ENCODE results near the gene GALNT5.
"Not testable (repeated sequence)": the region's sequence is repeated elsewhere in the genome, so short reads cannot be mapped to it uniquely, and the experiment has no call there.

The GALNT5 gene

DNA sequence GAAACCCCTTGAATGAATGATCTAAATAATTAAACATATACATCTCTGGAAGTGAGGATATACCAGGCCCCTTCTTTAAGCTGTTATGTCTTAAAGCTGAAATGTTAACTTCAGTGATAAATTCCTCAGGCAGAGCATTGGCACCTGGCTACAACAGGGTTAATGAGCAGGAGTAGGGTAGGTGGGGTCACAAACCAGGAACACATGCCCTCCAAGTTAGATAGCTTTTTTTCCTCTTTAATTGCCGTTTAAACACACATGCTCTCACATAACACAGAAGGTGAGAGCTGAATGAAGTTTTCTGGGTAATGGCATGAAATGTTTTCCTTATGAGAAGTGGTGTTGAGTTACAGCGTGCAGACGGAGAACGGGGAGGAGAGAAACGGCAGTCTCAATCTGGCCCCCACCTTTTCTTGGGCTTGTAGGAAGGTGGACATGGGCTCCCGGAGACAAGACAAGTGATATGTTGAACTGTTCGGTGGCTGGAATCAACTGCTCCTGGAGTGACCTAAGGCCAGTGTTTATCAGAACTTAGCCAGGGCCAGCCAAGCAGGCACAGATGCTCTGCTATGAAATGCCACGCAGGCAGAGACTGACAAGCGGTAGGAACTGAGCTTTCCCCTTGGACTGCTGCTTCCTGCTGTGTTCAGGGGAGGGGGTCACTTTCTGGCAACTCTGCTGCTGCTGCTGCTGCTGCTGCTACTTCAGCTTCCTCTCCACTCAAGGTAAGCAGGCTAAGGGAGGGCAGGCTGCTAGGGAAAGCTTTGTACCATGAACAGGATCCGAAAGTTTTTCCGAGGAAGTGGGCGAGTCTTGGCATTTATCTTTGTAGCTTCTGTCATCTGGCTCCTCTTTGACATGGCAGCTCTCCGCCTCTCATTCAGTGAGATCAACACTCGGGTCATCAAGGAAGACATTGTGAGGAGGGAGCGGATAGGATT is at the start of gene GALNT5:
Gene GALNT5 (plus strand): TSS at position 394 of the 941 bp plus-strand sequence. CDS start 378 bp downstream, at position 772.
- no peak for DNase-seq (ENCODE audit: low read depth)

- no peak for DNase-seq (ENCODE audit: low read depth)
Observed at GRCh38 chr2:157216286-157216965, 41.1 kb upstream of the GALNT5 start.

GRCh38 chr2:157217409-157217808 is 40.1 kb upstream of the GALNT5 start:
- DNase-seq (ENCODE audit: low read depth), result no peak

GRCh38 chr2:157218911-157219310 is 38.6 kb upstream of the GALNT5 start:
- DNase-seq (ENCODE audit: low read depth), result no peak

- no peak for DNase-seq (ENCODE audit: low read depth)
Observed at GRCh38 chr2:157220502-157220901, 37.0 kb upstream of the GALNT5 start.

- DNase-seq (ENCODE audit: low read depth), result no peak
Observed at GRCh38 chr2:157221394-157221988, 36.0 kb upstream of the GALNT5 start.

GRCh38 chr2:157223624-157224205 is 33.8 kb upstream of the GALNT5 start:
- no peak for DNase-seq (ENCODE audit: low read depth)

GRCh38 chr2:157224448-157224847 is 33.1 kb upstream of the GALNT5 start:
- not testable (repeated sequence) for DNase-seq (ENCODE audit: low read depth)

GRCh38 chr2:157227592-157227991 is 29.9 kb upstream of the GALNT5 start:
- no peak for DNase-seq (ENCODE audit: low read depth)

DNA sequence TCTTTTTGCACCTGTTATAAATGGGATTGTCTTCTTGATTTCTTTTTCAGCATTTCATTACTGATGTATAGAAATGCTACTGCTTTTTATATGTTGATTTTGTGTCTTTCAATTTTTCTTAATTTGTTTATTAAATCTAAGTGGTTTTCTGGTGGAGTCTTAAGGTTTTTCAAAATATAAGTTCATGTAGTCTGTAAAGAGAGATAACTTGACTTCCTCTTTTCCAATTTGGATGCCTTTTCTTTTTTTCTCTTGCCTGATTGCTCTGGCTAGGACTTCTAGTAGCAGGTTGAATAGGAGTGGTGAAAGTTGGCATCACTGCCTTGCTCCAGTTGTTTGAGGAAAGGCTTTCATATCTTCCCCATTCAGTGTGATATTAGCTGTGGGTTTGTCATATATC is 28.6 kb upstream of the GALNT5 start:
- DNase-seq (ENCODE audit: low read depth), result no peak

DNA sequence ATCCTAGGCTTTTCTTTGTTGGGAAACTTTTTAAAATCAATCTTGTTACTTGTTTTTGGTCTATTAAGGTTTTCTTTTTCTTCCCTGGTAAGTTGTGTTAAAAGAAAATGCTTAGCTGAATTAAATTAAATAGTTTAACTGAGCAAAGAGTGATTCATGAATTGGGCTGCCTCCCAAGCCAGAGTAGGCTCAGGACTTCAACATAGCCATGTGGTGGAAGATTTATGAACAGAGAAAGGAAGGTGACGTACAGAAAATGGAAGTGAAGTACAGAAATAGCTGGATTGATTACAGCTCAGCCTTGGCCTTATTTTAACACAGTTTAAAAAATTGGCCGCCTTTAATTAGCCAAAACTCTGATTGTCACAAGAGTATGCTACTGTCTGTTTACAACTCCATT is 27.9 kb upstream of the GALNT5 start:
- peak; percentile 71 for DNase-seq (ENCODE audit: low read depth)

GRCh38 chr2:157231476-157231875 is 26.0 kb upstream of the GALNT5 start:
- DNase-seq (ENCODE audit: low read depth), result peak; percentile 8

- DNase-seq (ENCODE audit: low read depth), result no peak
Observed at GRCh38 chr2:157233506-157233905, 24.0 kb upstream of the GALNT5 start.

GRCh38 chr2:157236404-157236803 is 21.1 kb upstream of the GALNT5 start:
- DNase-seq (ENCODE audit: low read depth), result no peak

- no peak for DNase-seq (ENCODE audit: low read depth)
Observed at GRCh38 chr2:157238296-157238695, 19.2 kb upstream of the GALNT5 start.

DNA sequence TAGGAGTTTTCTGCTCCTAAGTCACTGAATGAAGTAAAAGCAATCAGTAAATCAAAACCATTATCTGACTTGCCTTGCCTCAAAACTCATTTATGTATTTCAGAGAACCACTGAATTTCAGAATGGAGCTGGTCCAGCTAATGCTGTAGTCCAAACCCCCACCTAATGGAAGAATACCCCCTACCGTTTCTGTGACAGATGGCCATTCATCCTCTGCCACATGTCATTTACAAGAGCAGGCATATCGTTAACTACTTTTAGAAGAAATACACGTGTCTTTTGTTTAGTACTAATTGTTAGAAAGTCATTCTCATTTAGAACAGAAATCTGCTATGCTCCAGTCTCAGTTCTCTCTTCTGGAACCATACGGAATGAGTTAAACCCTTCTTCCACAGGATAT is 12.8 kb upstream of the GALNT5 start:
- DNase-seq (ENCODE audit: low read depth), result no peak

GRCh38 chr2:157245144-157245840 is 12.2 kb upstream of the GALNT5 start:
- no peak for DNase-seq (ENCODE audit: low read depth)

DNA sequence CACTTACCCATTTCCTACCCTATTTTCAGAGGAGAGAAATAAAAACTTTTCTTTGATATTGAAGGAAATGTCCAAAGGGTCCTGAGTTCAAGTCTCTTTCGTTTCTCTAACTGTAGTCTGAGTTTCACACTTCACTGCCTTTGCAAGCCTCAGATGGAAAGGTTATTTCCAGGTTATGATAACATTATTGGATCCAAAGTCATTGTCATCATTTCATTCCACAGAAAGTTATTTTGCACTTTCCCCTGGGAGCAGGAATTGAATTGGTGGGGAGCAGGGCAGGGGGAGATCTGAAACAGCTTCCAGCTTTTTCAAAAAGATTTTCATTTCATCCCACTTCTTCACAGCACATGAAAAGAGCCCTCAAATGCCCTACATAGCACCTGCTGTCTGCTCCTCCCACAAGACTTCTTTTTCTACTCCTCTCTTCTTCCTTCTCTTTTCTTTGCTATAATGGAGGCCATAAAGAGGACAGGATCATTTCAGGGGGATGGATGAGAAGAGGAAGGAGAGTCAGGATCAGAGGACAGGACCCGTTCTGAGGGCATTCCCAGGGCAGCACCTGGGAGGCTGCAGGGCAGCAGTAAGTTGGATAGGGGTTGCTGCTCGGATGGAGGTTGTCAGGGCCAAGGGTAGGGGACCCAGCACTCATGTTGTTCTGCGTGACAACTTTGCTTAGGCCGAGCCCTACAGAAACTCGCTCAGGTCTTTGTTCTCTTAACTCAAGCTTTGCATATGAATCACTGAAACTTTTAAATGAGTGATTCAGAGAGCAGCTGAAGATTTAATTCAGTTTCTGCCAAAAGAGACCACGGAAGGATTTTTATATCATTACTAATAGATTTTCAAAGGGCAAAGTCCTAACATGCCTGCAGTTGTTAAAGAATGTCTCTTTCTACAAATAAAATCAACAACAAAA is 11.4 kb upstream of the GALNT5 start:
- peak; percentile 83 for DNase-seq (ENCODE audit: low read depth)

- DNase-seq (ENCODE audit: low read depth), result no peak
Observed at GRCh38 chr2:157246765-157247407, 10.6 kb upstream of the GALNT5 start.

GRCh38 chr2:157250836-157251235 is 6.7 kb upstream of the GALNT5 start:
- DNase-seq (ENCODE audit: low read depth), result no peak

All from GM04503 (cell line).